HG02943 (cell line): ENCODE data around the gene MUC2.
"Not testable (repeated sequence)": the region's sequence is repeated elsewhere in the genome, so short reads cannot be mapped to it uniquely, and the experiment has no call there.

ENCODE experiments used
- ATAC-seq: cut with Tn5 transposase; IDR thresholded peaks from one replicate; pipeline ENCODE4 v1.9.1; 2021; ENCODE audit warnings: mild to moderate bottlenecking, low read depth, moderate library complexity; ENCODE audit not compliant: unreplicated experiment

The MUC2 gene

GRCh38 chr11:1102221-1102971 is 27.7 kb downstream of the MUC2 start:
- no peak for ATAC-seq

- no peak for ATAC-seq
Observed at GRCh38 chr11:1102996-1103395, 28.3 kb downstream of the MUC2 start.

DNA sequence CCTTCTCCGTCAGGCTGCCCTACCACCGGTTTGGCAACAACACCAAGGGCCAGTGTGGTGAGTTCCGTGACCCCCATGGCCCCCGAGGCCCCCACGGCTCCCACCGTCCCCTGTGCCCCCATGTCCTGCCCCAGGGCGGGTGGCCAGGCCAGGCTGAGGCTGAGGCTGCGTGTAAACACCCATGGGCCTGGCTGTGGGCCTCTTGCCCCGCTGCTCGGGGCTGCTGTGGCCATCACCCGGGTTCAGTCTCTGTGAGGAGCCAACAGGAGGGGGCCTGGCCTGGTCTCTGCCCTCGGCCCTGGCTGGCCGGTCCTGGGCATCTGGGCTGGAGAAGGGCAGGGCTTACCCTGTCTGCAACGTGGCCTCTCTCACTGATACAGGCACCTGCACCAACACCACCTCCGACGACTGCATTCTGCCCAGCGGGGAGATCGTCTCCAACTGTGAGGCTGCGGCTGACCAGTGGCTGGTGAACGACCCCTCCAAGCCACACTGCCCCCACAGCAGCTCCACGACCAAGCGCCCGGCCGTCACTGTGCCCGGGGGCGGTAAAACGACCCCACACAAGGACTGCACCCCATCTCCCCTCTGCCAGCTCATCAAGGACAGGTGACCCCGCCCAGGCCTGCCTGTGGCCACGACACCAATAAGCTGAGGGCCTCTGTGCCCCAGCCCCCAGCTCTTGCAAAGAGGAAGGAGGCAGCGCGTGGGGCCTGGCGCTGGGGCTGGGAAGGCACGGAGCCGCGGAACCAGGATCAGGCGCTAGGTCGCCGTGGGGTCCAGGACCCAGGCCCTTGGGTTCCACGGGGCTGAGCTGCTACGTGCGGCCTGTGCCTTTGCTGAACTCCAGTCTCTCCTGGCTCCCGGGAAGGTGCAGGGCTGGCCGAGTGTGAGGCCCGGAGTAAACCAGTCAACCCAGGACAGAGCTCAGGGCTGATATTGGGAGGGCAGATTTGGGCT is 29.0 kb downstream of the MUC2 start:
- ATAC-seq: no peak

DNA sequence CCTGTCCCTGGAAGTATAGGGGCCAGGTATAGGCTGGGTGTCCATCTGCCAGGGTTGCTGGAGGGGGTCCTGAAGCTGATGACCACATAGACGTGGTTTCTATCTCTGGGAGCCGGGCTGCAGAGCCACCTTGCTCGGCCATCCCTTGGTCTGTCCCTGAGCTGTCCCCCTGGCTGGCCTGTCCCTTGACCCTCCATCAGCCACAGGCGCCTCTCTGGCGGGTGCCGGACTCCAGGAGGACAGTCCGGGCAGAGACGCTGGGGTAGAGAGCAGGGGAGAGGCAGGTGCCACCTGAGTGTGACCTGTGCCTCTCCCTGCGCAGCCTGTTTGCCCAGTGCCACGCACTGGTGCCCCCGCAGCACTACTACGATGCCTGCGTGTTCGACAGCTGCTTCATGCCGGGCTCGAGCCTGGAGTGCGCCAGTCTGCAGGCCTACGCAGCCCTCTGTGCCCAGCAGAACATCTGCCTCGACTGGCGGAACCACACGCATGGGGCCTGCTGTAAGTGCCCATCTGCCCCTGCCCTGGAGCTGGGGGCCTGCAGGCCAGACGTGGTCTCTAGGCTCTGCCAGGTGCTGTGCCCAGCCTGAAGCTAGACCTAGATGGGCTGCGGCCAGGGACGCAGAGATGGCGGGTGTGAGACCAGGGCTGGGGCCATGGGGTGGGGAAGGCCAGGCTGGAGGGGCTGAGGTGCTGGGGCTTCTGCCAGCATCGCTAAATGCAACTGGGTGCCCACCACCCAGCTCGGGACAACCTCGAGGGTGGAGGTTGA is 29.9 kb downstream of the MUC2 start:
- no peak for ATAC-seq

DNA sequence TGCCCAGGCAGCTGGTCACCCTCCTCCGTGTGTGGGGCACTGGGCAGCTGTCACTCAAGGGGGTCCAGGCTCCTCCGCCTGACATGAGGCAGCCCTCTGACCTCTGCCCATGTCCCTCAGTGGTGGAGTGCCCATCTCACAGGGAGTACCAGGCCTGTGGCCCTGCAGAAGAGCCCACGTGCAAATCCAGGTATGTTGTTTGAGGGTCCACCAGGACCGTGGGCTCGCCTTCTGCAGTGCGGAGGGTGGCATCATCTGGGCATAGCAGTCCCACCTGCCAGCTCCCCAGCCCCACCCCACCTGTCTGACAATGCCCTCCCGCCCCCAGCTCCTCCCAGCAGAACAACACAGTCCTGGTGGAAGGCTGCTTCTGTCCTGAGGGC is 30.5 kb downstream of the MUC2 start:
- no peak for ATAC-seq

DNA sequence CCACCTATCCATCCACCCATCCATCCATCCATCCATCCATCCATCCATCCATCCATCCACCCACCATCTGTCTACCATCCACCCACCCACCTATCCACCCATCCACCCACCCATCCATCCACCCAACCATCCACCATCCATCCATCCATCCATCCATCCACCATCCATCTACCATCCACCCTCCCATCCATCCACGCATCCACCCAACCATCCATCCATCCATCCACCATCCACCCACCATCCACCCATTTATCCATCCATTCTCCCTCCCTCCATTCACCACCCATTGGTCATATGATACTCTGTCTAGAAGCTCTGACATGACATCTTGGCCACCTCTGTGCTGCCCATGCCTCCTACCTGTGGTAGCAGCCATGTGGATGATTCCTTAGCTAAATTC is 31.7 kb downstream of the MUC2 start:
- no peak for ATAC-seq

GRCh38 chr11:1107316-1108245 is 32.9 kb downstream of the MUC2 start:
- ATAC-seq: no peak

- no peak for ATAC-seq
Observed at GRCh38 chr11:1108246-1108900, 33.7 kb downstream of the MUC2 start.

DNA sequence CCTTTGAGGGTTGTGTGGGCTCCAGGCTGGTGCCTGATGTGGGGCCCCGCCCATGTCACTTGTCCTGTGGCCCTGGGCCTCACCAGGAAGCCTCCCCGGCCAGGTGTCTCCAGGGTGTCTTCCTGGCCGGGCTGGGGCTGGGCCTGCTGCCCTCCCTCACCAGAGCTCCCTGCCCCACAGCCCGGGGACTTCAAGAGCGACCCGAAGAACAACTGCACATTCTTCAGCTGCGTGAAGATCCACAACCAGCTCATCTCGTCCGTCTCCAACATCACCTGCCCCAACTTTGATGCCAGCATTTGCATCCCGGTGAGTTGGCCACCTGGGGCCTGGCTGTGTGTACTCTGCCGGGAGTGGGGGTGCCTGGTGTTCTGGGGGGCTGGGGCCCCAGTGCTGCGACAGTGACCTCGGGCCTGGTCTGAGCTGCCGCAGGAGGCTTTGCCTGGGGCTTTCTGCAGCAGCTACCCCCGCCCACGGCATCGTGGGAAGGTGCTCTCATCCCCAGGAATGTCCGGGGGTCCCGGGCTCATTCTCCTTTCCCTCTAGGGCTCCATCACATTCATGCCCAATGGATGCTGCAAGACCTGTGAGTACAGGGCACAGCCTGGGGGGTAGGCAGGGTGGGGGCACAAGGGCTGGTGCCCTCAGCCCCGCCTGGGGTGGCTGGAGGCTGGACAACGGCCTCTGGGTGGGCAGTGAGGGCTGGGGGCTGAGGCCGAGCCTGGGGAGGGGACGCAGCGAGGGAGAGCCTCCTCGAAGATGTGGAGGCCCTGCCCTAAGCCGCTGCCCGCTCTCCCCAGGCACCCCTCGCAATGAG is 34.6 kb downstream of the MUC2 start:
- no peak for ATAC-seq

DNA sequence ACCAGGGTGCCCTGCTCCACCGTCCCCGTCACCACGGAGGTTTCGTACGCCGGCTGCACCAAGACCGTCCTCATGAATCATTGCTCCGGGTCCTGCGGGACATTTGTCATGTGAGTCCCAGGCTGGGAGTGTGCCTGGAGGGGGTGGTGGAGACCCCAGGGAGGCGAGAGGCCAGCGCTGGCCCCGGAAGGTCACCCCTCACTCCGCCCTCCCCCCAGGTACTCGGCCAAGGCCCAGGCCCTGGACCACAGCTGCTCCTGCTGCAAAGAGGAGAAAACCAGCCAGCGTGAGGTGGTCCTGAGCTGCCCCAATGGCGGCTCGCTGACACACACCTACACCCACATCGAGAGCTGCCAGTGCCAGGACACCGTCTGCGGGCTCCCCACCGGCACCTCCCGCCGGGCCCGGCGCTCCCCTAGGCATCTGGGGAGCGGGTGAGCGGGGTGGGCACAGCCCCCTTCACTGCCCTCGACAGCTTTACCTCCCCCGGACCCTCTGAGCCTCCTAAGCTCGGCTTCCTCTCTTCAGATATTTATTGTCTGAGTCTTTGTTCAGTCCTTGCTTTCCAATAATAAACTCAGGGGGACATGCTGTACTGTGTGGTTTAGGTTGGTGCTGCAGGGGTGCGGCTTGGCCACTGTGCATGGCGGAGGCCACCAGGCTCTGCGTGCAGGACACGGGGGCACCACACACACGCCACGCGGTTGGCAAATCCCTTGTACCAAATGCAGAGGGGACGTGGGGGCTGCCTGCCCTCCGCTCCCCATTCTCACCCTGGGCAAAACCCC is 35.4 kb downstream of the MUC2 start:
- ATAC-seq: no peak

- no peak for ATAC-seq
Observed at GRCh38 chr11:1111545-1112212, 37.0 kb downstream of the MUC2 start.

GRCh38 chr11:1112351-1113191 is 37.9 kb downstream of the MUC2 start:
- no peak for ATAC-seq

- ATAC-seq: no peak
Observed at GRCh38 chr11:1113405-1114201, 38.9 kb downstream of the MUC2 start.

DNA sequence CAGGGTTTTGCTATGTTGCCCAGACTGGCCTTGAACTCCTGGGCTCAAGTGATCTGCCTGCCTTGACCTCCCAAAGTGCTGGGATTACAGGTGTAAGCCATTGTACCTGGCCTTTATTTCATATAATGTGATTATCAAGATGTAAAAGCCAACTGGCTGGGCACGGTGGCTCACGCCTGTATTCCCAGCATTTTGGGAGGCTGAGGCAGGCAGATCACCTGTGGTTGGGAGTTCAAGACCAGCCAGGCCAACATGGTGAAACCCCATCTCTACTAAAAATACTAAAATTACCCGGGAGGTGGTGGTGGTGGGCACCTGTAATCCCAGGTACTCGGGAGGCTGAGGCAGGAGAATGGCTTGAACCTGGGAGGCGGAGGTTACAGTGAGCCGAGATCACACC is 40.6 kb downstream of the MUC2 start:
- ATAC-seq: not testable (repeated sequence)

DNA sequence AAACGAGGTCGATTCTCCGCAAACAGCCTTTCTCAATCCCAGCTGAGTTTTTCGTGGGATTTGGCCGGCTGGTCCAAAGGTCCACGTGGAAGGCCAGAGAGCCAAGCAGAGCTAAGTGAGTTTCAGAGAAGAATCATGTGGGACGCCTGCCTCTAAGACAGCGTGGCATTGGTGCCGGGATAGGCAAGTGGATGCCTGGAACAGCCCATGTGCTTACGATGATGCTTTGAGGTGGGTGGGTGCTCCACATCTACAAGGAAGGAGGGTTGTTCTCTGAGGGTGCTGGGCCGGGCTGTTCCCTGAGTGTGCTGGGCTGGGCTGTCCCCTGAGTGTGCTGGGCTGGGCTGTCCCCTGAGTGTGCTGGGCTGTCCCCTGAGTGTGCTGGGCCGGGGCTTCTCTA is 41.4 kb downstream of the MUC2 start:
- ATAC-seq: no peak
